ENCODE measurements around the gene MAP3K4.

MAP3K4 gene

GRCh38 chr6:161132384-161132783, 140.8 kb downstream of the MAP3K4 start:
- TF ChIP-seq, protein P1, sequence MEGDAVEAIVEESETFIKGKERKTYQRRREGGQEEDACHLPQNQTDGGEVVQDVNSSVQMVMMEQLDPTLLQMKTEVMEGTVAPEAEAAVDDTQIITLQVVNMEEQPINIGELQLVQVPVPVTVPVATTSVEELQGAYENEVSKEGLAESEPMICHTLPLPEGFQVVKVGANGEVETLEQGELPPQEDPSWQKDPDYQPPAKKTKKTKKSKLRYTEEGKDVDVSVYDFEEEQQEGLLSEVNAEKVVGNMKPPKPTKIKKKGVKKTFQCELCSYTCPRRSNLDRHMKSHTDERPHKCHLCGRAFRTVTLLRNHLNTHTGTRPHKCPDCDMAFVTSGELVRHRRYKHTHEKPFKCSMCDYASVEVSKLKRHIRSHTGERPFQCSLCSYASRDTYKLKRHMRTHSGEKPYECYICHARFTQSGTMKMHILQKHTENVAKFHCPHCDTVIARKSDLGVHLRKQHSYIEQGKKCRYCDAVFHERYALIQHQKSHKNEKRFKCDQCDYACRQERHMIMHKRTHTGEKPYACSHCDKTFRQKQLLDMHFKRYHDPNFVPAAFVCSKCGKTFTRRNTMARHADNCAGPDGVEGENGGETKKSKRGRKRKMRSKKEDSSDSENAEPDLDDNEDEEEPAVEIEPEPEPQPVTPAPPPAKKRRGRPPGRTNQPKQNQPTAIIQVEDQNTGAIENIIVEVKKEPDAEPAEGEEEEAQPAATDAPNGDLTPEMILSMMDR (IDR thresholded peaks at IDR 0.05; ENCODE audit: low read depth, low read length) = no peak
- DNase-seq (ENCODE audit: low read depth in 2 of 2) = no peak

GRCh38 chr6:161133963-161134362, 142.4 kb downstream of the MAP3K4 start:
- H3K4me3 ChIP-seq (replicated peaks in 1 of 2; ENCODE audit: low read depth in 2 of 2, low read length in 2 of 2) = no peak overlapping the region
- TF ChIP-seq, protein P1 (IDR thresholded peaks at IDR 0.05; ENCODE audit: low read depth, low read length) = no peak
- DNase-seq (ENCODE audit: low read depth in 2 of 2) = peak in 1 of 2 donors; percentile 27

More at GRCh38 chr6:161132384-161132783, 140.8 kb downstream of the MAP3K4 start:
- H3K4me3 ChIP-seq (replicated peaks in 1 of 2; ENCODE audit: low read depth in 2 of 2, low read length in 2 of 2) = no peak overlapping the region

DNA sequence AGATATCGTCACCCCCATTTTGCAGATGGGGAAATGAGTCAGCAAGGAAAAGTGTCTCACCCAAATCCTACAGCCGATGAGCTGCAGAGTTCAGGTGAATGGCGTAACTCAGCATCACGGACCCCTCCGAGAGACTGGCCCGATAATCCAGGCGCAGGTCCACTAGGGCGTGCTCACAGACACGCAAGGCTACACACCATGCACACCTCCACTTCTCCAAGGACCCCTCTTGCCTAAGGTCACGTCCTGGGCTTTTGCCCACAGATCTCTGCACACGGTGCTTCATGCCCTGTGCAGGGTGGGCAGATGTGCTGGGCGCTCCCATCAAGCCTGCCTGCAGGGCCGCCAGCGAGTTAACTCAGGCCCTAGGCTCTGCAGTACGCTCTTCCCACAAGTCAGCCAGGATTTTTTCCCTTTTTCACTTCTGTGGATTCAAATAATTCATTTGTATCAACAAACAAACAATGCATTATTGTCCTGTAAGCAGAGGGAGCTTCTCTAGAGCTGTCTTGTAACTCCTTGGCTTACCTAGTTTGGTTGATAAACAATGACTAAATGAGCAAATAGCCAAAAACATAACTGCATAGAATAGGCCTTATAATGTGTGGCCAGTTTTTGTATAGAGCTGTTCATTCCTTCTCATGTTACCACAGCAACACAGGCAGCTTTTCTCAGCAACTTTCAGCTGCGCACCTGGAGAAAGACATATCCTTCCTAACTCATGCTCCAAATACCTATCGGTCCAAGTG, 143.2 kb downstream of the MAP3K4 start:
- no peak for DNase-seq (ENCODE audit: low read depth in 2 of 2)
- no peak overlapping the region for H3K4me3 ChIP-seq (replicated peaks in 1 of 2; ENCODE audit: low read depth in 2 of 2, low read length in 2 of 2)
- TF ChIP-seq, protein P1 (IDR thresholded peaks at IDR 0.05; ENCODE audit: low read depth, low read length) = no peak

DNA sequence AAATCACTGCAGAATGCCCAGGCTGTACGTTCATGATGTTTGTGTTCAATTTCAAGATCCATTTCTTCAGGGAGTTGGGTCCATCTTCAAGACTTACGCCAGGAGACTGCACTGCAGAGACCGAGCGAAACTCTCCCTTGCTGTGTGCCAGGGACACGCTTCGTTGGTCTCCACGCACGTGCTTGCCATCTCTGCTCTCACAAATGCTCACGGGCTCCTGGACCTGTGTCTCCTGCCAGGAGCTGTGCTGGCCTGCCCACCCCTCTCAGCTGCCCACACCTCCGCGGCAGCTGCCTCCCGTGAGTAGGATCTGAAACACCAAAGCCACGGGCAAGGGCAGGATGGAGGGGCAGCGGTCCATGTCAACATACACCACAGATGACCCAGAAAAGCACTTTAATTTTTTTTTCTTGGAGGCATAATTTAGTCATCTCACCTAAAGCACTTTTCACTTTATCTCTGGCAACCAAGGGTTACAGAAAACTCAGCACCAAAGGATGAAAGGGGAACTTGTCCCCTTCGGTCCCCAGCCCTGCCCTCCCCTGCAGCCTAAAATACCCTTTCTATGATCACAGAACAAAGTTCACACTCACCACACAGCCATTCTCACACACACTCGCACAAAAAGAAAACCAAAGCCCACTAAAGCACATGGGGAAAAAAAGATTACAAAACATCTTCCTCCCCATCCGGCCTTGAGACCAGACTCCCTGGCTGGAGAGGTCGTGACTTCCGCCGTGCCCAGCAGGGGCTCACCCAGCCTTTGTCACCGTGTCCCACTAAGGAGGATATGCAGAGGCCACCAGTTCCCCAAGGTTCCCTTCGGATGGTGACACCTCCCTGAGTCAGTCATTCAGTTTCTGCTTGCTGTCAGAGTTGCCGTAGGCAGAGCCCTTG, 144.4 kb downstream of the MAP3K4 start:
- TF ChIP-seq, protein P1 (IDR thresholded peaks at IDR 0.05; ENCODE audit: low read depth, low read length) = no peak
- no peak for DNase-seq (ENCODE audit: low read depth in 2 of 2)
- H3K4me3 ChIP-seq (replicated peaks in 1 of 2; ENCODE audit: low read depth in 2 of 2, low read length in 2 of 2) = no peak overlapping the region

- TF ChIP-seq, protein P1 (IDR thresholded peaks at IDR 0.05; ENCODE audit: low read depth, low read length) = no peak
- no peak overlapping the region for H3K4me3 ChIP-seq (replicated peaks in 1 of 2; ENCODE audit: low read depth in 2 of 2, low read length in 2 of 2)
- no peak for DNase-seq (ENCODE audit: low read depth in 2 of 2)
Measured at GRCh38 chr6:161136655-161137054, 145.1 kb downstream of the MAP3K4 start.

GRCh38 chr6:161137320-161137719, 145.8 kb downstream of the MAP3K4 start:
- TF ChIP-seq, protein P1 (IDR thresholded peaks at IDR 0.05; ENCODE audit: low read depth, low read length) = no peak
- no peak overlapping the region for H3K4me3 ChIP-seq (replicated peaks in 1 of 2; ENCODE audit: low read depth in 2 of 2, low read length in 2 of 2)
- no peak for DNase-seq (ENCODE audit: low read depth in 2 of 2)
